Natural killer cell (primary cell): Measurements from ENCODE around the gene GRIN2A. TPM values are rescaled to one million over a fixed set of nuclear protein-coding genes. Genes with fewer than 3 reads are reported as not detected.

Experiments used
- ATAC-seq, 3 donors: fragments of 150-1000 bp in 2 of 3; fragments of 200-7000 bp in 1 of 3; cut with Tn5 transposase; 1 replicate in 1 of 3; 2 replicates in 2 of 3; pipeline ENCODE4 v1.10.0; 2021; ENCODE audit warnings: mild to moderate bottlenecking in 2 of 3, moderate library complexity in 2 of 3
- DNase-seq, 2 donors: peaks; one replicate each; pipeline versions ENCODE4 v3.0.0 to v3.0.0-alpha.2; 2013 to 2021; ENCODE audit warnings: mixed read lengths in 1 of 2
- H3K27ac ChIP-seq: one replicate; pipeline ENCODE4 v1.5.1; 2013; ENCODE audit warnings: mild to moderate bottlenecking, low read length
- H3K27me3 ChIP-seq: one replicate; pipeline ENCODE4 v1.6.1; 2013; ENCODE audit warnings: low read length; ENCODE audit not compliant: control insufficient read depth, insufficient read depth
- H3K36me3 ChIP-seq: one replicate; pipeline ENCODE4 v1.6.1; 2013; ENCODE audit warnings: low read length; ENCODE audit not compliant: control insufficient read depth, insufficient read depth
- H3K4me1 ChIP-seq: one replicate; pipeline ENCODE4 v1.6.1; 2013; ENCODE audit warnings: low read length; ENCODE audit not compliant: control insufficient read depth, insufficient read depth
- H3K4me3 ChIP-seq: one replicate; pipeline ENCODE4 v1.5.1; 2013; ENCODE audit warnings: low read length
- H3K9me3 ChIP-seq: one replicate; pipeline ENCODE4 v1.6.1; 2013; ENCODE audit warnings: low read length; ENCODE audit not compliant: control insufficient read depth, insufficient read depth
- H3K27ac Mint-ChIP-seq, 2 donors: one replicate each; pipeline ENCODE4 v1.8.0; 2022; ENCODE audit warnings: mild to moderate bottlenecking in 2 of 2, mixed read lengths in 2 of 2, moderate library complexity in 1 of 2
- H3K27me3 Mint-ChIP-seq, 2 donors: one replicate each; pipeline ENCODE4 v1.8.0; 2022; ENCODE audit warnings: low read depth in 2 of 2, mixed read lengths in 2 of 2
- H3K36me3 Mint-ChIP-seq: one replicate; pipeline ENCODE4 v1.8.0; 2022; ENCODE audit warnings: mixed read lengths
- H3K4me1 Mint-ChIP-seq, 2 donors: one replicate each; pipeline ENCODE4 v1.8.0; 2022; ENCODE audit warnings: mixed read lengths in 2 of 2
- H3K4me3 Mint-ChIP-seq: one replicate; pipeline ENCODE4 v1.8.0; 2022; ENCODE audit warnings: mild to moderate bottlenecking, moderate library complexity, mixed read lengths
- H3K9me3 Mint-ChIP-seq, 2 donors: one replicate each; pipeline ENCODE4 v1.8.0; 2022; ENCODE audit warnings: mixed read lengths in 2 of 2
- WGBS: methylation state at CpG from one replicate; pipeline ENCODE4 v1.1.7; 2013; ENCODE audit warnings: missing lambda C conversion rate; ENCODE audit not compliant: insufficient coverage; 5-methylcytosine and 5-hydroxymethylcytosine counted together
- intact Hi-C: fragments of 100-400 bp; cut with micrococcal nuclease; formaldehyde crosslinking; loops from one replicate; pipeline ENCODE4 v1.14.2; 2022
- total RNA-seq, 4 donors: library from RNA; stranded (reverse); fragments of 120-200 nt in 1 of 4; gene quantifications; one replicate each; pipeline versions ENCODE4 v1.2.3 to v1.2.4, GENCODE V29; 2013 to 2022
- TF ChIP-seq, protein P1 (sequence below): fragments of 200-600 bp; IDR thresholded peaks from one replicate; pipeline ENCODE4 v1.8.0; 2022; ENCODE audit warnings: antibody characterized with exemption

GRIN2A gene
- not detected for total RNA-seq
- total RNA-seq (2013) = 0.02 TPM

GRCh38 chr16:10182222-10183053 lies at the start of gene GRIN2A:
Gene GRIN2A, minus strand, starts transcription at chr16:10182428. Its CDS starts 2,017 bp downstream, at chr16:10180411.
- peaks cover 14% of the 10 kb centered on the region for H3K4me1 ChIP-seq
- Mint-ChIP-seq H3K4me1 (peaks cover 0 to 11% of the 10 kb centered on the region in 2 donors), H3K9me3 (no peaks in the 10 kb centered on the region), H3K4me3 (no peak within 1 kb of the TSS), H3K27me3 (peaks cover 36 to 38% of the 10 kb centered on the region in 2 donors), H3K36me3 (no peaks in the 10 kb centered on the region), H3K27ac (no peak within 1 kb of the TSS)
- no peak for ATAC-seq
- TF ChIP-seq, protein P1, sequence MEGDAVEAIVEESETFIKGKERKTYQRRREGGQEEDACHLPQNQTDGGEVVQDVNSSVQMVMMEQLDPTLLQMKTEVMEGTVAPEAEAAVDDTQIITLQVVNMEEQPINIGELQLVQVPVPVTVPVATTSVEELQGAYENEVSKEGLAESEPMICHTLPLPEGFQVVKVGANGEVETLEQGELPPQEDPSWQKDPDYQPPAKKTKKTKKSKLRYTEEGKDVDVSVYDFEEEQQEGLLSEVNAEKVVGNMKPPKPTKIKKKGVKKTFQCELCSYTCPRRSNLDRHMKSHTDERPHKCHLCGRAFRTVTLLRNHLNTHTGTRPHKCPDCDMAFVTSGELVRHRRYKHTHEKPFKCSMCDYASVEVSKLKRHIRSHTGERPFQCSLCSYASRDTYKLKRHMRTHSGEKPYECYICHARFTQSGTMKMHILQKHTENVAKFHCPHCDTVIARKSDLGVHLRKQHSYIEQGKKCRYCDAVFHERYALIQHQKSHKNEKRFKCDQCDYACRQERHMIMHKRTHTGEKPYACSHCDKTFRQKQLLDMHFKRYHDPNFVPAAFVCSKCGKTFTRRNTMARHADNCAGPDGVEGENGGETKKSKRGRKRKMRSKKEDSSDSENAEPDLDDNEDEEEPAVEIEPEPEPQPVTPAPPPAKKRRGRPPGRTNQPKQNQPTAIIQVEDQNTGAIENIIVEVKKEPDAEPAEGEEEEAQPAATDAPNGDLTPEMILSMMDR = no peak
- intact Hi-C loops = loop anchor here (5.0 kb wide), 1 partner anchor 1615 kb away; no protein-coding TSS in a partner anchor
- H3K4me3 ChIP-seq = no peak within 1 kb of the TSS
- no peak for DNase-seq
- H3K27me3 ChIP-seq = peaks cover 12% of the 10 kb centered on the region
- H3K36me3 ChIP-seq = no peaks in the 10 kb centered on the region
- H3K9me3 ChIP-seq = no peaks in the 10 kb centered on the region
- WGBS = 3% methylated on average over 62 of the region's 64 CpGs
- no peak within 1 kb of the TSS for H3K27ac ChIP-seq

GRCh38 chr16:10231563-10231962 lies 49.3 kb upstream of the GRIN2A start:
- whole genome bisulfite sequencing = 82% methylated on average over 1 of the region's 2 CpGs
- H3K27me3 ChIP-seq = no peaks in the 10 kb centered on the region
- DNase-seq = no peak
- TF ChIP-seq, protein P1 = no peak
- no peaks in the 10 kb centered on the region for H3K4me1 ChIP-seq
- intact Hi-C loops = no loop called here
- H3K27me3 Mint-ChIP-seq = peaks cover 2 to 8% of the 10 kb centered on the region in 2 donors
- H3K27ac Mint-ChIP-seq = no peak overlapping the region
- peaks cover 2% of the 10 kb centered on the region in 2 donors for H3K9me3 Mint-ChIP-seq
- no peaks in the 10 kb centered on the region for H3K36me3 Mint-ChIP-seq
- no peak overlapping the region for H3K27ac ChIP-seq
- no peak for ATAC-seq
- no peak overlapping the region for H3K4me3 ChIP-seq
- H3K4me3 Mint-ChIP-seq = no peak overlapping the region
- H3K36me3 ChIP-seq = no peaks in the 10 kb centered on the region
- H3K4me1 Mint-ChIP-seq = peaks cover 0 to 4% of the 10 kb centered on the region in 2 donors
- H3K9me3 ChIP-seq = peaks cover 10% of the 10 kb centered on the region

DNA sequence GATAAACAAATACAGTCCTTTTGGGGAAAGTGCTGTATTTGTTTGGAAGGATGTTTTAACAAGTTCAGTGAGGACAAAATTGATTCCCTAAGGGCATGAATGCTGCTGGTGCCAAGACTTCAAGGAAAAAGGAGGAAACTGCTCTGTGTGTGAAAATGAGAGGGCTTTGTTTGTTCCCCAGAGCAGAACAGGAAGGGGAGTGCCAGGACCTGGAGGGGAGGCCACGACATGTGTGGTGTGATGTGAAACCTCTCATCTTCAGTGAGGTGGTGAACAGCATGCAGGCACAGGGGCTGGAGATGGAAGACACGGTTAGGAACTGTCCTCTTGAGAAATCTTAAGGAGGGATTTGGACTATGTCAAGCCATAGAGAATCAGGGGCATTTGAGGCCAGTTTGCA lies 46.6 kb upstream of the GRIN2A start:
- Histone ChIP-seq H3K4me1 (no peaks in the 10 kb centered on the region), H3K27me3 (no peaks in the 10 kb centered on the region), H3K27ac (no peak overlapping the region), H3K4me3 (no peak overlapping the region), H3K9me3 (peaks cover 10% of the 10 kb centered on the region), H3K36me3 (no peaks in the 10 kb centered on the region)
- no peak overlapping the region for H3K4me3 Mint-ChIP-seq
- WGBS = 7% methylated on average over 2 of the region's 2 CpGs
- H3K4me1 Mint-ChIP-seq = peaks cover 0 to 4% of the 10 kb centered on the region in 2 donors
- ATAC-seq (no peak), DNase-seq (no peak)
- TF ChIP-seq, protein P1 = no peak
- peaks cover 2% of the 10 kb centered on the region in 2 donors for H3K9me3 Mint-ChIP-seq
- H3K27ac Mint-ChIP-seq = no peak overlapping the region
- no peaks in the 10 kb centered on the region for H3K36me3 Mint-ChIP-seq
- H3K27me3 Mint-ChIP-seq = peaks cover 8 to 11% of the 10 kb centered on the region in 2 donors
- intact Hi-C loops = no loop called here
